Measurements from ENCODE around the gene SPINK5.

GRCh38 chr5:148179234-148179824, 115.5 kb downstream of the SPINK5 start:
- TF ChIP-seq ELF4 (IDR thresholded peaks at IDR 0.05) (no peak), SP1 (IDR thresholded peaks at IDR 0.05) (no peak), TARDBP (IDR thresholded peaks at IDR 0.05) (no peak), ZNF384 (IDR thresholded peaks at IDR 0.05) (no peak), HDGF (IDR thresholded peaks at IDR 0.05; ENCODE audit: borderline replicate concordance) (no peak), FOXM1 (IDR thresholded peaks at IDR 0.05; ENCODE audit: borderline replicate concordance) (no peak), BHLHE40 (IDR thresholded peaks at IDR 0.05; ENCODE audit: borderline replicate concordance) (no peak), ARNT (IDR thresholded peaks at IDR 0.05) (no peak)
